C4-2B (cell line): ENCODE results near the gene NAPG.

Source experiments
- H3K27ac ChIP-seq: fragments of 450-650 bp; 2 replicates; pipeline ENCODE4 v1.5.1; 2017
- ZFX ChIP-seq: fragments of 450-650 bp; IDR thresholded peaks from 2 replicates; pipeline ENCODE4 v1.6.1; 2017
- TF ChIP-seq, protein P1 (sequence below): fragments of 450-650 bp; conservative IDR thresholded peaks from 2 replicates; pipeline ENCODE4 v1.5.1; 2017; ENCODE audit warnings: mild to moderate bottlenecking

The NAPG gene

DNA sequence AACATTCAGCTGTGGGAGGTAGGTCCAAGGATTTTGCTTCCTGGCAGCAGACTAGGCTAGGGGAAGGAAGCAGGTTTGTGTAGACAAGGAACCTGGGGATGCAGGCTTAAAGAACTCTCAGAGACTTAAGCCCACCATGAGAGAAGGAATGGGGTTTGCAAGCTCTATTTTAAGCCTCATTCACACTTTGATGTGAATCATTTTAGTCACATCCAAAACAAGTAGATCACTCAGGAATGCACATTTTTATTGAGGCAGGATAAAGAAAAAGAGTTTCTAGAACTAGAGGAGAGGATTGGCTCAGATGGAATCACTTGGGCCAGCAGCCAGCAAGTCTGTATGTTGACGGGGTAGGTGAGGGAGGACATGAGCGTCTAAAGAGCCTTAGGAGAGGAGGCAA, 3.3 kb upstream of the NAPG start:
- no peak for TF ChIP-seq ZFX
- TF ChIP-seq, protein P1, sequence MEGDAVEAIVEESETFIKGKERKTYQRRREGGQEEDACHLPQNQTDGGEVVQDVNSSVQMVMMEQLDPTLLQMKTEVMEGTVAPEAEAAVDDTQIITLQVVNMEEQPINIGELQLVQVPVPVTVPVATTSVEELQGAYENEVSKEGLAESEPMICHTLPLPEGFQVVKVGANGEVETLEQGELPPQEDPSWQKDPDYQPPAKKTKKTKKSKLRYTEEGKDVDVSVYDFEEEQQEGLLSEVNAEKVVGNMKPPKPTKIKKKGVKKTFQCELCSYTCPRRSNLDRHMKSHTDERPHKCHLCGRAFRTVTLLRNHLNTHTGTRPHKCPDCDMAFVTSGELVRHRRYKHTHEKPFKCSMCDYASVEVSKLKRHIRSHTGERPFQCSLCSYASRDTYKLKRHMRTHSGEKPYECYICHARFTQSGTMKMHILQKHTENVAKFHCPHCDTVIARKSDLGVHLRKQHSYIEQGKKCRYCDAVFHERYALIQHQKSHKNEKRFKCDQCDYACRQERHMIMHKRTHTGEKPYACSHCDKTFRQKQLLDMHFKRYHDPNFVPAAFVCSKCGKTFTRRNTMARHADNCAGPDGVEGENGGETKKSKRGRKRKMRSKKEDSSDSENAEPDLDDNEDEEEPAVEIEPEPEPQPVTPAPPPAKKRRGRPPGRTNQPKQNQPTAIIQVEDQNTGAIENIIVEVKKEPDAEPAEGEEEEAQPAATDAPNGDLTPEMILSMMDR, result no peak
- no peak overlapping the region for H3K27ac ChIP-seq

DNA sequence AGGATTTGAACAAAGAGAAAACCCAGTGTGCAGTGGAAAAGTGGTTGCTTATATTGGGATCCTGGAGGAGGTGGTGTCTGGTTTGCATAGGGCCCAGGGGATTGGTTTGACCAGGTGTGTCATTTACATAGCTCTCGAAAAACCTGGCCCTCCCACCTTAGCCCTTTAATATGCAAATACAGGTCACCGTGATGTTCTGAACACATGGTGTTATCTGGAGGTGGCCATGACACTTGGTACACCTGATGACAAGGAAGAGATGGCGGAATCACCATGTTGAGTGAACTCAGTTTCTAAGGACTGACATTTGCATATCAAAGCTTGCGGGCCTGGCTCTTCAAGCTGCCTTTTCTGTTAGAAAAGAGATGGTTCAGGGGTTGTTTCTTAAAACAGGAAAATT, 2.3 kb upstream of the NAPG start:
- TF ChIP-seq, protein P1, result no peak
- no peak for TF ChIP-seq ZFX

DNA sequence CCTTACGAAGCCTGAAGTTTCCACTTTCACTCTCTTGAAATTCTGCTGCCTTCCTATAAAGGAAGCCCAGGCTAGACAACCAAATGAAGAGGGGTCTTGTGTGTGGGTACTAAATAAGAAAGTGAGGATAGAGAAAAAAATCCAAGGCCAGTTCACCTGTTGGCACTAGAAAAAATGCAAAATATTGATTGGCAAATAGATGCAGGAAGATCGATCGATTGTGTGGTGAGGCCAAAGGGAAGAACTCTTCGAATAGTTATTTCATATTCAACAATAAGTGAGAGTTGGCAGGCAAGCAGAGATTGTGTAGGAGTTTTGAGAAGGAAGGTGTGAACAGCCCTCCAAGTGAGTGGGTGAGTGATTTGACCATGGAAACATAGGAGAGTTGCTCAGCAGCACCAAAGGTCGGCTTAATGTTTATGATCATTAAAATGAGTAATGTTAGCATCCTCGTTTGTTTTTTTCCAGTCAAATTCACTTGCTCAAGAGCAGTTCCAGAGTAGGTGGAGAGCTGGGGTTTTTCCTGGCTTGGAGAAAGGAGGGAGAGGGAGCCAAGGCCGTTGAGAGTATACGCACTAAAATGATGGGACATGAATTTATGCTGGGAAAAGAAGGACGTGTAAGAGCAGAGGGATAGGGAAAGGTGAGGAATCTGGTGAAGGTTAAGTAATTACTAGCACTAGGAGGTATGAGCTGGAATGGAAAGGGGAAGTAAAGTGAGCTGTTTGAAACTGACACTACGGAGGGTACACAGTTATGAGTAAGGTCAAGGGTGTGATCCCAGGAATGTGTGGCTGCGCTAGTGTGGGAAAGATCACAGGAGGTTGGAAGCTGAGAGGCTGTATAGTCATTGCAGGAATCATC, 1.1 kb upstream of the NAPG start:
- TF ChIP-seq ZFX, result no peak
- TF ChIP-seq, protein P1, result no peak
- no peak overlapping the region for H3K27ac ChIP-seq

More for the DNA sequence above, 2.3 kb upstream of the NAPG start:
- no peak overlapping the region for H3K27ac ChIP-seq

DNA sequence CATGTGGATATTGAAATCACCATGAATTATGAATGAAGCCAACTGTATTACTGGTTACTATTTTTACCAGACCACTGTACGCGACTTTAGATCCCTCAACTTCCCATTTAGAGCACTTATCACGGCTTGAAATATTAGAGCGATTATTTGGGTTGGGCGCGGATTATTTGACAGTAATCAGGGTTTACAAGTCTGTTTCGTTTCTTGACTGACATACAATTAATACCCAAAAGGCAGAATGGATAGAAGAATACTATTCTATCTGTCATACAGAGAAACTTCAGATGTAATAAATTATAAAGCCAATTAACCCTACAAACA, 496 bp upstream of the NAPG start:
- H3K27ac ChIP-seq, result peak overlapping the region; percentile 79; the same call in 1 of the 2 replicates
- TF ChIP-seq ZFX, result no peak
- TF ChIP-seq, protein P1, result no peak

DNA sequence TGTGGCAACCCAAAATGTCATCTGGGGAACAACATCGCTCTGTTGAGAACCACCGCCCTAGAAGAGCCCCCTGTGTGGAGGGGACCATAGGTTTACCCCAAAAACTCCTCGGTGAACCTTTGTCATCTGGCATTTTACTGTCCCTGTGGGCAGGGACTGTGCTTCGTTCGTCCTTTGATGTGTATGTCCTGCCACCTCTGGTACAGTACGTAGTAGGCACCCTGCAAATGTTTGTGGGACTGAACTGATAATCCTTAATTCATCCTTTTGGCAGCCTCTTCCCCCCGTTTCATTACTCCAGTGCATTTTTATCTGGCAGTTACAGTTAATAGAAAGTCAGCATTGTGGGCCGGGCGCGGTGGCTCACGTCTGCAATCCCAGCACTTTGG, 728 bp downstream of the NAPG start:
- peak overlapping the region; percentile 79 for H3K27ac ChIP-seq
- no peak for TF ChIP-seq ZFX
- TF ChIP-seq, protein P1, result no peak

DNA sequence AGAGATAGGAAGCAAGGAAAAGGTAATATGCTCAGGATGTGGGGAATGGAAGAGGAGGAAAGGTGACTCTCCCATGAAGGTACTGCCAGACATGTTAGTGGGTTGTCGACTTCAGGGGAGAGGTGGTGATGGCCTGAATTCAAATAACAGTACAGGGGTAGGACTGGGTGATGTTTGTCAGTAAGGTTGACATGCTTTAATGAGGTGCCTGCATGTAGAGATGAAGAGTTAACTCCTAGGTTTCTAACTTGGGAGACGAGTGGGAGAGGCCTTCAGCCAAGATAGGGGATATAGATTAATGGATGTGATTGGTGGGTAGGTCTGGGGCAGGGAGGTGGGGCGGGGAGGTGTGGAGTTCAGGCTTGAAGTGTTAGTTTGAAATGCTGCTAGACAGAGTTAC, 2.6 kb downstream of the NAPG start:
- H3K27ac ChIP-seq, result no peak overlapping the region
- TF ChIP-seq, protein P1, result no peak
- no peak for TF ChIP-seq ZFX

DNA sequence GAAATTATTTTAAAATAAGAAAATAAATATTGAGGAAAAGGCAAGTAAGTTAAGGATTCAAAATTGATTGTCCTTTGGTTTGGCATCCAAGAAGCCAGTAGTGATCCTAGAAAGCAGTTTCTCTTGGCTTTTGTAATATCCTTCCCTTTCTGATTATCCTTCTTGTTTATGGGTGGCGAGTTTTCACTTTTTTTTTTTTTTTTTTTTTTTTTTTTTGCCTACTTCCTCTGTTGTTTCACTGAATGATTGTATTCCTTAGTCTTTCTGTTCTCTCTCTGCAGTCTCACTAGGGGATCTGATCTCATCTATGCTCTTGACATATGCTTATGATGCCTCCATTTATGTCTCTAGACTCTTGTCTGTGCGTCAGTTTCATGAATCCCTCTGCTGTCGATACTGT, 4.2 kb downstream of the NAPG start:
- no peak overlapping the region for H3K27ac ChIP-seq

More for the DNA sequence above, 4.2 kb downstream of the NAPG start:
- TF ChIP-seq ZFX, result no peak
- TF ChIP-seq, protein P1, result no peak
